Type B pancreatic cell (in vitro differentiated cells): ENCODE results near the gene YIPF1. TPM values are rescaled to one million over a fixed set of nuclear protein-coding genes. Genes with fewer than 3 reads are reported as not detected.

ENCODE experiments used
- DNase-seq: peaks from one replicate; pipeline ENCODE4 v3.0.0; 2021; ENCODE audit warnings: mixed read lengths; ENCODE audit not compliant: unreplicated experiment; ENCODE audit errors: extremely low spot score
- H3K27ac Mint-ChIP-seq: 2 replicates; pipeline ENCODE4 v1.8.0; 2021; ENCODE audit warnings: mild to moderate bottlenecking, mixed read lengths
- H3K27me3 Mint-ChIP-seq: 2 replicates; pipeline ENCODE4 v1.8.0; 2021; ENCODE audit warnings: mixed read lengths
- H3K36me3 Mint-ChIP-seq: 2 replicates; pipeline ENCODE4 v1.8.0; 2021; ENCODE audit warnings: mixed read lengths
- H3K4me1 Mint-ChIP-seq: one replicate; pipeline ENCODE4 v1.8.0; 2021; ENCODE audit warnings: mixed read lengths; ENCODE audit not compliant: unreplicated experiment
- H3K4me3 Mint-ChIP-seq: 2 replicates; pipeline ENCODE4 v1.8.0; 2021; ENCODE audit warnings: mild to moderate bottlenecking, mixed read lengths
- H3K9me3 Mint-ChIP-seq: 2 replicates; pipeline ENCODE4 v1.8.0; 2021; ENCODE audit warnings: mixed read lengths
- total RNA-seq: library from RNA; stranded (reverse); gene quantifications from 2 replicates; pipeline ENCODE4 v1.2.1, GENCODE V29; 2021; ENCODE audit warnings: low replicate concordance
- TF ChIP-seq, protein P1 (sequence below): fragments of 200-600 bp; sonication (generic); conservative IDR thresholded peaks from 2 replicates; pipeline ENCODE4 v1.5.0; 2021; ENCODE audit warnings: antibody characterized with exemption, mild to moderate bottlenecking

YIPF1 gene
- total RNA-seq, 1 donor from 2014 or later, result 30.2 TPM

DNA sequence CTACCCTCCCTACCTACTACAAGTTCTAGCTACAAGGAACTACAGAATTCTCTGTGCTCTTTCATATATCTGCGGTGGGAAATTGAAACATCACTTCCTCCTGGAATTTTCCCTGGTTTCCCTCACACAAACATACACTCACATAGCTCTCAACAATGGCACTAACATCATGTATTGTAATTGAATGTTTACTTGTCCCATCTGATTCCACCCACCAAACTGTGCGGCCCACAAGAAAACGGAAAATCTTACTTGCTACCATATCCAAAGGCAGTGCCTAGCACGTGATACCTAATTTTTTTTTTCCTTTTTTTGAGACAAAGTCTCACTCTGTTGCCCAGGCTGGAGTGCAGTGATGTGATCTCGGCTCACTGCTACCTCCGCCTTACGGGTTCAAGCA, 85.4 kb downstream of the YIPF1 start:
- H3K4me3 Mint-ChIP-seq, result no peak overlapping the region

More for the DNA sequence above, 85.4 kb downstream of the YIPF1 start:
- TF ChIP-seq, protein P1, sequence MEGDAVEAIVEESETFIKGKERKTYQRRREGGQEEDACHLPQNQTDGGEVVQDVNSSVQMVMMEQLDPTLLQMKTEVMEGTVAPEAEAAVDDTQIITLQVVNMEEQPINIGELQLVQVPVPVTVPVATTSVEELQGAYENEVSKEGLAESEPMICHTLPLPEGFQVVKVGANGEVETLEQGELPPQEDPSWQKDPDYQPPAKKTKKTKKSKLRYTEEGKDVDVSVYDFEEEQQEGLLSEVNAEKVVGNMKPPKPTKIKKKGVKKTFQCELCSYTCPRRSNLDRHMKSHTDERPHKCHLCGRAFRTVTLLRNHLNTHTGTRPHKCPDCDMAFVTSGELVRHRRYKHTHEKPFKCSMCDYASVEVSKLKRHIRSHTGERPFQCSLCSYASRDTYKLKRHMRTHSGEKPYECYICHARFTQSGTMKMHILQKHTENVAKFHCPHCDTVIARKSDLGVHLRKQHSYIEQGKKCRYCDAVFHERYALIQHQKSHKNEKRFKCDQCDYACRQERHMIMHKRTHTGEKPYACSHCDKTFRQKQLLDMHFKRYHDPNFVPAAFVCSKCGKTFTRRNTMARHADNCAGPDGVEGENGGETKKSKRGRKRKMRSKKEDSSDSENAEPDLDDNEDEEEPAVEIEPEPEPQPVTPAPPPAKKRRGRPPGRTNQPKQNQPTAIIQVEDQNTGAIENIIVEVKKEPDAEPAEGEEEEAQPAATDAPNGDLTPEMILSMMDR, result no peak
- Mint-ChIP-seq H3K27ac (no peak overlapping the region), H3K27me3 (no peaks in the 10 kb centered on the region), H3K9me3 (no peaks in the 10 kb centered on the region), H3K4me1 (no peaks in the 10 kb centered on the region), H3K36me3 (peaks cover 21% of the 10 kb centered on the region)
- DNase-seq, result no peak

Other genes with a start within 250 kb of the YIPF1 start
- 0.17 and 2.1 TPM in 2 replicates for gene GLIS1, start 150.6 kb downstream of the YIPF1 start, total RNA-seq
- 19.7 and 29.5 TPM in 2 replicates for gene NDC1, start 51.5 kb downstream of the YIPF1 start, total RNA-seq
- 4.1 and 6.0 TPM in 2 replicates for gene DIO1, start 4.4 kb upstream of the YIPF1 start, total RNA-seq
- 21.2 and 41.2 TPM in 2 replicates for gene IFT25, start 55.9 kb upstream of the YIPF1 start, total RNA-seq
- 50.1 and 52.9 TPM in 2 replicates for gene LRRC42, start 56.6 kb upstream of the YIPF1 start, total RNA-seq
- 1.3 and 1.5 TPM in 2 replicates for gene LDLRAD1, start 128.4 kb upstream of the YIPF1 start, total RNA-seq
- 283 and 390 TPM in 2 replicates for gene TMEM59, start 163.4 kb upstream of the YIPF1 start, total RNA-seq
- 5.5 and 7.6 TPM in 2 replicates for gene TCEANC2, start 163.8 kb upstream of the YIPF1 start, total RNA-seq